GM19035 (cell line): ENCODE data around the gene GPR171.
"Not testable (repeated sequence)": the region's sequence is repeated elsewhere in the genome, so short reads cannot be mapped to it uniquely, and the experiment has no call there.

Source experiments
- ATAC-seq: cut with Tn5 transposase; IDR thresholded peaks from one replicate; pipeline ENCODE4 v1.9.1; 2021; ENCODE audit not compliant: unreplicated experiment

GPR171 gene, protein sequence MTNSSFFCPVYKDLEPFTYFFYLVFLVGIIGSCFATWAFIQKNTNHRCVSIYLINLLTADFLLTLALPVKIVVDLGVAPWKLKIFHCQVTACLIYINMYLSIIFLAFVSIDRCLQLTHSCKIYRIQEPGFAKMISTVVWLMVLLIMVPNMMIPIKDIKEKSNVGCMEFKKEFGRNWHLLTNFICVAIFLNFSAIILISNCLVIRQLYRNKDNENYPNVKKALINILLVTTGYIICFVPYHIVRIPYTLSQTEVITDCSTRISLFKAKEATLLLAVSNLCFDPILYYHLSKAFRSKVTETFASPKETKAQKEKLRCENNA

DNA sequence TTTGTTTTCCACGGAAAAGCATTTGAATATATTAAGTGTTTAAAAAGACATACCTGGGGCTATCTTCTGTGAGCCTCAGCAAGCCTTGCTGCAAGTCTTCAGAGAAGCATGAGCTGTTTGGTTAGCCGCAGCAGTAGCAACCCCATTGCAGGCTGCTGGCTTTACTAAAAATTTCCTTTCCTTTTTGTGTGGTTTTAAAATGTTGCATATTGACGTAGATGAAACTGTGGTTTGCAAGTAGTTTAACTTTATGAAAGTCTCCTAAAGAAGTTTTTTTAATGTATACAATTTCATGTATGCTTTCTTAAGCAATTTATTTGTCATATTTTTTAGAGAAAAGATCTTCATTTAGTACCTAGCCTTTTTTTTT is at the start of gene GPR171:
Gene GPR171, minus strand, starts transcription at position 166 of the 370 bp plus-strand sequence. CDS start 3,830 bp downstream, outside the sequence.
- peak; percentile 84 for ATAC-seq

DNA sequence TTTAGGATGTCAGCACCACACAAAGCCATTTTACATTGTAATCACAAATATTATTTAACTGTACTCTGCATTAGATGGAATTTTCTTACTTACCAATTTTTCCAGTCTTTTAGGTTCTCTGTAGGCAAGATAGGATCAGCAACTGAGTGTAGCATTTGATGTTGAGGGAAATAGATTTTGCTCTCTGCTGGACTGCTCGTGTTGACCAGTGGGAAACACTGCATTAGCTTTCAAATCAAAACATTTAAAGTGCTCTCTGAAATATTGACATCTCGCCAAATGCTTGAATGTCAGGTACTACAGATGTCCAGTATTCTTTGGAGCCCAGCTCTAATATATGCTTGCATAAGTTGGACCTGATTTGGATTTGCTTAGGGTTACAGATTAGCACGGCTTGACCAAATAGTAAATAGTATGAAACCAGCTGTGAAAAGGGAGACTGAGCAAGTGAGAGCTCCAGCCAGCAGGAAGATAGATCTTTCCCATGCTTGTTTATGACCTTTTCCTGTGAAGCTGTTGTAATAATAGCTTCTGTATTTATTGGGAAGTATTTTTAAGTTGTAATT is 45.8 kb upstream of the GPR171 start:
- ATAC-seq = no peak

DNA sequence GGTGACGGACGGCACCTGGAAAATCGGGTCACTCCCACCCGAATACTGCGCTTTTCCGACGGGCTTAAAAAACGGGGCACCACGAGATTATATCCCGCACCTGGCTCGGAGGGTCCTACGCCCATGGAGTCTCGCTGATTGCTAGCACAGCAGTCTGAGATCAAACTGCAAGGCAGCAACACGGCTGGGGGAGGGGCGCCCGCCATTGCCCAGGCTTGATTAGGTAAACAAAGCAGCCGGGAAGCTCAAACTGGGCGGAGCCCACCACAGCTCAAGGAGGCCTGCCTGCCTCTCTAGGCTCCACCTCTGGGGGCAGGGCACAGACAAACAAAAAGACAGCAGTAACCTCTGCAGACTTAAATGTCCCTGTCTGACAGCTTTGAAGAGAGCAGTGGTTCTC is 39.0 kb upstream of the GPR171 start:
- ATAC-seq = not testable (repeated sequence)

GRCh38 chr3:151236736-151237135 is 33.7 kb upstream of the GPR171 start:
- no peak for ATAC-seq

DNA sequence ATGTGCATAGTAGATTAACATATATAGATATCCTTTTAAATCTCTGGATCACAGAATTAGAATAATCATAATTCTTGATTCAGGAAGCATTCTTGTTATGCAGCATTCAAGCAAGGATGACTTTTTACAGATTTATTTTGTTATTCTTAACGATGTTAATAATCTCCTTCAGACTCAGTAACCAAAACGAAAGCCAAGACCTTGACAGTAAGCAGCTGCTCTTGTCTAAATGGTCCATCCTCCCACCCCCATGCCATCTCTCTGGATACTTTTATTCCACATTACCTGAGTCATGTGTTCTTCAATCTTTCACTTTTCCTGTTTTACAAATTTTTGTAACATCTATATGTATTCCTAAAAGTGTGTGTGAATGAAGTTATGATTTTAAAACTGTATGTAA is 33.3 kb upstream of the GPR171 start:
- ATAC-seq = no peak

- ATAC-seq = no peak
These were observed 31.8 kb upstream of the GPR171 start for GRCh38 chr3:151234825-151235224.

GRCh38 chr3:151232991-151233390 is 30.0 kb upstream of the GPR171 start:
- no peak for ATAC-seq

- not testable (repeated sequence) for ATAC-seq
These were observed 29.4 kb upstream of the GPR171 start for GRCh38 chr3:151232403-151232802.

DNA sequence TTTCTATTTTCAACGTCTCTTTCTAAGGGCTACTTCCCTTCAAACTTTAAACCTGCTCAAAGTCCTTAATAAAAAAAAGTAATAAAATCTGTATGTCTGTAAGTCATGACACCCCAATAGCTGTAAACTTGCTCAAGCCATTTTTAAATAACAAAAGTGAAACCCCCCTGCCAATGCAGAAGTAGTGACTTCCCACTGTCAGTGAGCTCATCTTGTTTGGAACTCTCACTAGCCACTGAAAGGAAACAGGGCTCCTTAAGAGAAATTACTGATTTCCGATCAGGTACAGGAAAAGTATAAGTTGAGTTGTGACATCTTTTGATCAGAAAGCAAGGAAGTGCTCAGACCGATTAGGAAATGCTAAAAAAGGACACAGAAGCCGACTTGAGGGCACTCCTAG is 27.6 kb upstream of the GPR171 start:
- ATAC-seq = peak; percentile 55

DNA sequence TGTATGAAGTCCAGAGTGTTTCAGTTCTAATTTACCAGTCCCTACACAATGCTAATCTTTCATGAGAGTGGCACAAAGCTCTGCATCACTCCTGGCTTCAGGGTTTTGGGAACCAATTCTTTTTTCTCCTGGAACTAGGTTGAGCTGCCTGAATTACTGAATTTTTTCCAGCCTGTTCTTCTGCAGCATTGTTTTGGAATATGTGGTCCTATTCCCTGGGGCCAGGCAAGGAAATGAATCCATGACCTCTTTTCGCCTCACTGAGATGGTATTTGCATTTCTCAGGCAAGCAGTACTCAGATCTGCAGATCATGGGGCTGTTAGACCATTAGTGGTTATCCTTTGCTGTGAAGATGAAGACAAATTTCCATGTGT is 25.6 kb upstream of the GPR171 start:
- ATAC-seq = no peak

DNA sequence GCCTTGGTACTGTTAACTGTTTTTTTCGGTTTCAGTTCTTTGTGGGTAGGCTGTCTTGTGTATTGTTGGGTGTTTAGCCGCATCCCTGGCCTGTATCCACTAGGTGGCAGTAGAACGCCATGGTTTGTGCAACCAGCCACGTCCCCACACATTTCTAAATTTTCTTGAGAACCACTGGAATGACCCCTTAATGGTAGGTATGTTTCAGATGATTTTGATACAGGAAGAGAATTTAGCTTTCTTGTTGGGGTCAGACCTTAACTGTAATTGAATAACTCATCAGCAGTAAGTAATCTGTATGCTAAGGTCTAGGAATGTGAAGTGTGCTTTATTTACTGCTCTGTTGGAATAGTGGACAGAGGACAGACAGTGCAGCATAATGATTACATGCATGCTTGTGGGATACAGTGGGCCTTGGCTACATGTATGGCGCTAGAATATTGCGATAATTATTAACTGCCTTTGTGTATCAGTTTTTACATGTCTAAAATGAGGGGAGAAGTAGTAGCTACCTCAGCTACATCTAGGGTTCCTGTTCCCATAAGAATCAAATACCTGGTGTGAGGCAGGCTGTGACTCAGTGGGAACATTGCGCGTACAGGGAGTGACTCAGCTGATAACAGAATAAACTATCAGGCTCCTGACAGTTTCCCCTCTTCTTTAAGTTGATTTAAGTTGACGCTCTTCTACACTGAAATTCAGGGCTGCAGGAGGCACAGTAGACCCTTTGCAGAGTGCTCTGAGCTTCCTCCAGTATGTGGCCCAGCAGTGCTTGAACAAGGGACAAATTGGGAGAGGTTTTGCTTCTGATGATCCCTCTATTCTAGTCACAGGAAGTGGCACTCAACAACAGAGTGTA is 25.0 kb upstream of the GPR171 start:
- peak; percentile 90 for ATAC-seq

GRCh38 chr3:151227266-151227806 is 24.3 kb upstream of the GPR171 start:
- ATAC-seq = peak; percentile 30

- ATAC-seq = no peak
These were observed 23.8 kb upstream of the GPR171 start for GRCh38 chr3:151226825-151227224.

GRCh38 chr3:151226088-151226563 is 23.1 kb upstream of the GPR171 start:
- ATAC-seq = no peak

GRCh38 chr3:151225040-151225975 is 22.3 kb upstream of the GPR171 start:
- no peak for ATAC-seq

GRCh38 chr3:151224268-151224866 is 21.4 kb upstream of the GPR171 start:
- ATAC-seq = no peak

GRCh38 chr3:151219056-151219455 is 16.0 kb upstream of the GPR171 start:
- ATAC-seq = no peak

DNA sequence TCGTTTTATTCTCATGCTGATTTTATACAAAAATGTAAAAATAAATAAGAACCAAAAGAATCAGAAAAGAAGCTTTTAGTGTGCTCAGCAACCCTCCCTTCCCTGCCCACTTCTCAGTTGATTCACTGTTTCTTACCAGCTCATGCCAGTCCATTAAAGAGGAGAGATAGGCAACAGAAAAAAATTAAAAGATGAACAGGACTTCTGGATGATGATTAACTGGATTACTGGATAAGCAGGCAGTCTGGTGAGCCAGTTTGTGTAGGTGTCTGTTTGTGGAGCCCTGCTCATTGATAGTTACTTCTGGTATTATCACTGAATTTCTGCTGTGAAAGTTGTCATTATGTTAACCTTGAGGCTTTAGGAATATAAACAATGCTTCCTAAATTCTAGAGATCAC is 15.1 kb upstream of the GPR171 start:
- ATAC-seq = no peak

- ATAC-seq = no peak
These were observed 13.9 kb upstream of the GPR171 start for GRCh38 chr3:151216641-151217607.
